DND-41 (cell line): ENCODE measurements around the gene ASPG.

Experiments used
- EZH2 ChIP-seq: IDR thresholded peaks from 3 replicates; pipeline ENCODE4 v1.6.1; 2012; ENCODE audit warnings: borderline replicate concordance, low read depth, mild to moderate bottlenecking, moderate library complexity, low read length, inconsistent platforms; ENCODE audit not compliant: severe bottlenecking
- TF ChIP-seq, protein P1 (sequence below): IDR thresholded peaks from 2 replicates; pipeline ENCODE4 v1.5.1; 2012; ENCODE audit warnings: borderline replicate concordance, low read length, moderate library complexity, mild to moderate bottlenecking; ENCODE audit not compliant: poor library complexity, severe bottlenecking; ENCODE audit errors: extremely low read depth

DNA sequence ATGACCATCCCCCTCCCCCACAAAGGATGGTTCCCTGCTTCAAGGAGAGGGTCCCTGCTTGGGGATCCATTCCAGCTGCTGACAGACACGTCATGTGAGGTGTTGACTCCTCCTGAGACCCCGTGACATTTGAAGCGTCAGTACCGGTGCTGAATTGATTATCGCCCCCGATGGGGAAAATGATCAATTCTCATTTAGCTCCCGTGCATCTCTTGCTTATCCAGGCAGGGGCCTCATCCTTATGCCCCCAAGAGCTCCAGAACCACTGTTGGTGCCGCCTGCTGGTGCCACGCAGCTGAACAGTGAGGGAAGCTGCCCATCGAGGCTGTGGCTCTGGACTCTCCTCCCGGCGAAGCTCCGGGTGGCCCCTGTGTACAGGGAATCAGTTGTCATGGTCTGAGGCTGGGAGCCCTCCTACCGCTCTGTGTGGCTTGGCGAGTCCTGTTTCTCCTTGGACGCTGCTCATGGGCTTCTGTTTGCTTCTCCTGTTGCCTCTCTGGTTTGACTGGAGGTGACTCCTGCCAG lies 57.5 kb downstream of the ASPG start:
- TF ChIP-seq, protein P1, sequence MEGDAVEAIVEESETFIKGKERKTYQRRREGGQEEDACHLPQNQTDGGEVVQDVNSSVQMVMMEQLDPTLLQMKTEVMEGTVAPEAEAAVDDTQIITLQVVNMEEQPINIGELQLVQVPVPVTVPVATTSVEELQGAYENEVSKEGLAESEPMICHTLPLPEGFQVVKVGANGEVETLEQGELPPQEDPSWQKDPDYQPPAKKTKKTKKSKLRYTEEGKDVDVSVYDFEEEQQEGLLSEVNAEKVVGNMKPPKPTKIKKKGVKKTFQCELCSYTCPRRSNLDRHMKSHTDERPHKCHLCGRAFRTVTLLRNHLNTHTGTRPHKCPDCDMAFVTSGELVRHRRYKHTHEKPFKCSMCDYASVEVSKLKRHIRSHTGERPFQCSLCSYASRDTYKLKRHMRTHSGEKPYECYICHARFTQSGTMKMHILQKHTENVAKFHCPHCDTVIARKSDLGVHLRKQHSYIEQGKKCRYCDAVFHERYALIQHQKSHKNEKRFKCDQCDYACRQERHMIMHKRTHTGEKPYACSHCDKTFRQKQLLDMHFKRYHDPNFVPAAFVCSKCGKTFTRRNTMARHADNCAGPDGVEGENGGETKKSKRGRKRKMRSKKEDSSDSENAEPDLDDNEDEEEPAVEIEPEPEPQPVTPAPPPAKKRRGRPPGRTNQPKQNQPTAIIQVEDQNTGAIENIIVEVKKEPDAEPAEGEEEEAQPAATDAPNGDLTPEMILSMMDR = no peak
- no peak for TF ChIP-seq EZH2
